ENCODE measurements around the gene ZFR2.

Gene ZFR2

GRCh38 chr19:3873151-3873550 is 4.3 kb upstream of the ZFR2 start:
- DNase-seq: no peak

GRCh38 chr19:3867971-3868769 is 668 bp downstream of the ZFR2 start:
- DNase-seq: no peak

GRCh38 chr19:3866910-3867638 is 1.8 kb downstream of the ZFR2 start:
- no peak for DNase-seq

- no peak for DNase-seq
Observed at GRCh38 chr19:3863648-3864047, 5.2 kb downstream of the ZFR2 start.

- no peak for DNase-seq
Observed at GRCh38 chr19:3862826-3863500, 5.9 kb downstream of the ZFR2 start.

- no peak for DNase-seq
Observed at GRCh38 chr19:3860499-3860898, 8.3 kb downstream of the ZFR2 start.

GRCh38 chr19:3857449-3858003 is 11.3 kb downstream of the ZFR2 start:
- DNase-seq: no peak

GRCh38 chr19:3855320-3855719 is 13.5 kb downstream of the ZFR2 start:
- no peak for DNase-seq

- DNase-seq: peak; percentile 63
Observed at GRCh38 chr19:3852614-3853254, 16.1 kb downstream of the ZFR2 start.

- no peak for DNase-seq
Observed at GRCh38 chr19:3852177-3852511, 16.7 kb downstream of the ZFR2 start.

- DNase-seq: no peak
Observed at GRCh38 chr19:3851254-3852176, 17.3 kb downstream of the ZFR2 start.

GRCh38 chr19:3850320-3850972 is 18.4 kb downstream of the ZFR2 start:
- no peak for DNase-seq

- DNase-seq: no peak
Observed at GRCh38 chr19:3849787-3850186, 19.1 kb downstream of the ZFR2 start.

- DNase-seq: peak; percentile 77
Observed at GRCh38 chr19:3849092-3849491, 19.7 kb downstream of the ZFR2 start.

- DNase-seq: no peak
Observed at GRCh38 chr19:3844596-3844995, 24.2 kb downstream of the ZFR2 start.

- DNase-seq: peak; percentile 28
Observed at GRCh38 chr19:3842948-3843347, 25.9 kb downstream of the ZFR2 start.

GRCh38 chr19:3840804-3841203 is 28.0 kb downstream of the ZFR2 start:
- no peak for DNase-seq

- DNase-seq: no peak
Observed at GRCh38 chr19:3839941-3840340, 28.9 kb downstream of the ZFR2 start.

- DNase-seq: no peak
Observed at GRCh38 chr19:3838661-3839060, 30.2 kb downstream of the ZFR2 start.

GRCh38 chr19:3837922-3838321 is 30.9 kb downstream of the ZFR2 start:
- no peak for DNase-seq

- DNase-seq: no peak
Observed at GRCh38 chr19:3837332-3837731, 31.5 kb downstream of the ZFR2 start.

All from hematopoietic multipotent progenitor cell treated with erythropoietin and hydrocortisone succinate and interleukin-3 and kit ligand, for 6 days (in vitro differentiated cells).